GM19099 (cell line): Measurements from ENCODE around the gene KIT.

Experiments
- POLR2A ChIP-seq: IDR thresholded peaks from 3 replicates; pipeline ENCODE4 v1.6.1; 2011; ENCODE audit warnings: low read depth; ENCODE audit not compliant: insufficient read length; ENCODE audit errors: extremely low read depth

The KIT gene

GRCh38 chr4:54717694-54718093 lies 59.9 kb downstream of the KIT start:
- TF ChIP-seq POLR2A = no peak

- TF ChIP-seq POLR2A = no peak
Observed at GRCh38 chr4:54719378-54719777, 61.6 kb downstream of the KIT start.

- TF ChIP-seq POLR2A = no peak
Observed at GRCh38 chr4:54723220-54723619, 65.5 kb downstream of the KIT start.

GRCh38 chr4:54723820-54724219 lies 66.1 kb downstream of the KIT start:
- no peak for TF ChIP-seq POLR2A

GRCh38 chr4:54726907-54727306 lies 69.2 kb downstream of the KIT start:
- TF ChIP-seq POLR2A = no peak

GRCh38 chr4:54727346-54727745 lies 69.6 kb downstream of the KIT start:
- TF ChIP-seq POLR2A = no peak

- no peak for TF ChIP-seq POLR2A
Observed at GRCh38 chr4:54728368-54728767, 70.6 kb downstream of the KIT start.

GRCh38 chr4:54729256-54729655 lies 71.5 kb downstream of the KIT start:
- TF ChIP-seq POLR2A = no peak

- no peak for TF ChIP-seq POLR2A
Observed at GRCh38 chr4:54730581-54730980, 72.8 kb downstream of the KIT start.

GRCh38 chr4:54731552-54731951 lies 73.8 kb downstream of the KIT start:
- TF ChIP-seq POLR2A = no peak

GRCh38 chr4:54731976-54732375 lies 74.2 kb downstream of the KIT start:
- TF ChIP-seq POLR2A = no peak

- TF ChIP-seq POLR2A = no peak
Observed at GRCh38 chr4:54737421-54737820, 79.7 kb downstream of the KIT start.

GRCh38 chr4:54741202-54741601 lies 83.4 kb downstream of the KIT start:
- TF ChIP-seq POLR2A = no peak

GRCh38 chr4:54742636-54743399 lies 85.1 kb downstream of the KIT start:
- no peak for TF ChIP-seq POLR2A

GRCh38 chr4:54743562-54743961 lies 85.8 kb downstream of the KIT start:
- no peak for TF ChIP-seq POLR2A

GRCh38 chr4:54744487-54744886 lies 86.7 kb downstream of the KIT start:
- no peak for TF ChIP-seq POLR2A
